ENCODE data around the gene RPL39L.

RPL39L gene

GRCh38 chr3:187082758-187083375 lies 56.4 kb downstream of the RPL39L start:
- no peak overlapping the region for H3K4me2 ChIP-seq (ENCODE audit: low read length)
- H3K9ac ChIP-seq (ENCODE audit: low read length) = no peak overlapping the region
- H4K20me1 ChIP-seq (ENCODE audit: insufficient read depth, low read length) = no peaks in the 10 kb centered on the region
- H3K36me3 ChIP-seq (replicated peaks; ENCODE audit: low read depth, low read length) = peaks cover 11% of the 10 kb centered on the region
- H3K9me3 ChIP-seq (ENCODE audit: insufficient read depth, low read length) = no peaks in the 10 kb centered on the region
- no peak overlapping the region for H2AFZ ChIP-seq (ENCODE audit: low read depth, low read length)
- no peak for TF ChIP-seq EZH2phosphoT487 (IDR thresholded peaks at IDR 0.05; ENCODE audit: low read depth)
- TF ChIP-seq, protein P1, sequence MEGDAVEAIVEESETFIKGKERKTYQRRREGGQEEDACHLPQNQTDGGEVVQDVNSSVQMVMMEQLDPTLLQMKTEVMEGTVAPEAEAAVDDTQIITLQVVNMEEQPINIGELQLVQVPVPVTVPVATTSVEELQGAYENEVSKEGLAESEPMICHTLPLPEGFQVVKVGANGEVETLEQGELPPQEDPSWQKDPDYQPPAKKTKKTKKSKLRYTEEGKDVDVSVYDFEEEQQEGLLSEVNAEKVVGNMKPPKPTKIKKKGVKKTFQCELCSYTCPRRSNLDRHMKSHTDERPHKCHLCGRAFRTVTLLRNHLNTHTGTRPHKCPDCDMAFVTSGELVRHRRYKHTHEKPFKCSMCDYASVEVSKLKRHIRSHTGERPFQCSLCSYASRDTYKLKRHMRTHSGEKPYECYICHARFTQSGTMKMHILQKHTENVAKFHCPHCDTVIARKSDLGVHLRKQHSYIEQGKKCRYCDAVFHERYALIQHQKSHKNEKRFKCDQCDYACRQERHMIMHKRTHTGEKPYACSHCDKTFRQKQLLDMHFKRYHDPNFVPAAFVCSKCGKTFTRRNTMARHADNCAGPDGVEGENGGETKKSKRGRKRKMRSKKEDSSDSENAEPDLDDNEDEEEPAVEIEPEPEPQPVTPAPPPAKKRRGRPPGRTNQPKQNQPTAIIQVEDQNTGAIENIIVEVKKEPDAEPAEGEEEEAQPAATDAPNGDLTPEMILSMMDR (IDR thresholded peaks at IDR 0.05; ENCODE audit: low read depth, low read length) = no peak
- no peaks in the 10 kb centered on the region for H3K79me2 ChIP-seq (ENCODE audit: low read length)
- no peaks in the 10 kb centered on the region for H3K27me3 ChIP-seq (ENCODE audit: low read depth, low read length)
- no peak overlapping the region for H3K4me3 ChIP-seq (ENCODE audit: low read length)
- no peaks in the 10 kb centered on the region for H3K4me1 ChIP-seq (ENCODE audit: low read length)
- no peak overlapping the region for H3K27ac ChIP-seq (ENCODE audit: low read length)

DNA sequence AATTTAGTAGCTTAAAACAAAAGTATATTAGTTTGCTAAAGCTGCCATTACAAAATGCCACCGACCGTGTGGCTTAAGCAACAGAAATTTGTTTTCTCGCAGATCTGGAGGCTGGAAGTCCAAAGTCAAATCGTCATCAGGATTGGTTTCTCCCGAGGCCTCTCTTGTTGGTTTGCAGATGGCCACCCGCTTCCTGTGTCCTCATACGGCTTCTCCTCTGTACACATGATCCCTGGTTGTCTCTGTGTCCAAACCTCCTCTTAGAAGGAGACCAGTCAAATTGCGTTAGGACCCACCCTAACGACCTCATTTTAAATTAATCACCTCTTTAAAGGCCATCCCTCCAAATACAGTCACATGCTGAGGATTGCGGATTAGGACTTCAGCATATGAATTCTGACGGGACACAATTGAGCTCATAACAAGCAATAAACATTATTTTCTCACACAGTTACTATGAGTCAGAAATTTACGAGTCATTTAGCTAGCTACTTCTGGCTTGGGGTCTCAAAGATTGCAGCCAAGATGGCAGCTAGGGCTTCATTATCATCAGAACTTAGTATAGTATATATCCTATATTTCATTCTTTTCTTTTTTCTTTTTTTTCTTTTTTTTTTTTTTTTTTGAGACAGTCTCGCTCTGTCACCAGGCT lies 58.4 kb downstream of the RPL39L start:
- H3K79me2 ChIP-seq (ENCODE audit: low read length) = no peaks in the 10 kb centered on the region
- TF ChIP-seq, protein P1 (IDR thresholded peaks at IDR 0.05; ENCODE audit: low read depth, low read length) = no peak
- no peak for TF ChIP-seq EZH2phosphoT487 (IDR thresholded peaks at IDR 0.05; ENCODE audit: low read depth)
- H4K20me1 ChIP-seq (ENCODE audit: insufficient read depth, low read length) = no peaks in the 10 kb centered on the region; the same call in 1 of the 2 replicates
- H3K36me3 ChIP-seq (replicated peaks; ENCODE audit: low read depth, low read length) = peaks cover 29% of the 10 kb centered on the region
- H3K27me3 ChIP-seq (ENCODE audit: low read depth, low read length) = no peaks in the 10 kb centered on the region
- H3K9ac ChIP-seq (ENCODE audit: low read length) = no peak overlapping the region
- H3K4me2 ChIP-seq (ENCODE audit: low read length) = no peak overlapping the region
- H3K27ac ChIP-seq (ENCODE audit: low read length) = no peak overlapping the region
- no peak overlapping the region for H2AFZ ChIP-seq (ENCODE audit: low read depth, low read length)
- no peaks in the 10 kb centered on the region for H3K9me3 ChIP-seq (ENCODE audit: insufficient read depth, low read length)
- H3K4me3 ChIP-seq (ENCODE audit: low read length) = no peak overlapping the region
- no peaks in the 10 kb centered on the region for H3K4me1 ChIP-seq (ENCODE audit: low read length)

DNA sequence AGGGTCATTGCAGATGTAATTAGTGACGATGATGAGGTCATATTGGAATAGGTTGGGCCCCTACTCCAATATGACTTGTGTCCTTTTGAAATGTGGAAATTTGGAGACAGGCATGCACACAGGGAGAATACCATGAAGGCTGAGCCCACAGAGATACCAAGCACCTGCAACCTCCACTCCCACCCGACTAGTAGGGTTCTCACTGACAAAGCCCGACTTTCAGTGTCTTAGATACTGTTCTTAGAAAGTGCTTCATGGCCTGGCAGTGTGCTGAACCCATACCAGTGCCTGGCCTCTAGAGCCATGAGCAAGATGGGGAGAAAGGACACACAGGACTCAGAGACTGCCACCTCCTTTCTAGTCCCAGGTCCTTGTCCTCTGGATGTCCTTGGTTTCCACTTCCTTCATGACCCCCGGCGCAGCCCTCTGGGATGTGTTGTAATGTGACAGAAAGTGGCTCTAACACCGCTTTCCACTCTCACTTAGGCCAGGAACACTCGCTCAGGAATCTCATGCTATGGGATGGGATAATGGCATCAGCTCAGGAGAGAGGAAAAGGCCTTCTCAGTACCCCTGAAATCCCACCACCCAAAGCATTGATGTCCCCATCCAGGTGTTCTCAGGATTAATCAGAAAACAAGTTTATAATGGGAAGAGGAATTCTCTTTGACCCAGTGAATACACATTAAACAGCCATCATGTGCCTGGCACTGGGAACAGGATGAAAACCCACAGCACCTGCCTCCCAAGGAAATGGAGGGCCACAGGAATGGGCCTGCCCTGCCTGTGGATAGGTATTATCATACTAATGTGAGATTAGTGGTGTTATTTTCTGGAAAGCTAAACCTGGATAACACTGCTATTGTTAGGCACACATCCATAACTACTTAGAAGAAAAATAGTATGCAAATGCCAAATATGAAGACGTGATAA lies 59.9 kb downstream of the RPL39L start:
- Histone ChIP-seq H3K4me3 (ENCODE audit: low read length) (no peak overlapping the region), H3K9me3 (ENCODE audit: insufficient read depth, low read length) (no peaks in the 10 kb centered on the region), H2AFZ (ENCODE audit: low read depth, low read length) (no peak overlapping the region), H3K4me2 (ENCODE audit: low read length) (no peak overlapping the region), H3K9ac (ENCODE audit: low read length) (no peak overlapping the region), H3K27ac (ENCODE audit: low read length) (no peak overlapping the region), H3K27me3 (ENCODE audit: low read depth, low read length) (no peaks in the 10 kb centered on the region), H3K4me1 (ENCODE audit: low read length) (no peaks in the 10 kb centered on the region), H4K20me1 (ENCODE audit: insufficient read depth, low read length) (no peaks in the 10 kb centered on the region; the same call in 1 of the 2 replicates), H3K36me3 (replicated peaks; ENCODE audit: low read depth, low read length) (peaks cover 41% of the 10 kb centered on the region), H3K79me2 (ENCODE audit: low read length) (no peaks in the 10 kb centered on the region)
- TF ChIP-seq, protein P1 (IDR thresholded peaks at IDR 0.05; ENCODE audit: low read depth, low read length) = no peak
- no peak for TF ChIP-seq EZH2phosphoT487 (IDR thresholded peaks at IDR 0.05; ENCODE audit: low read depth)

GRCh38 chr3:187077537-187077936 lies 61.8 kb downstream of the RPL39L start:
- no peak overlapping the region for H3K27ac ChIP-seq (ENCODE audit: low read length)
- no peak overlapping the region for H3K4me2 ChIP-seq (ENCODE audit: low read length)
- H3K79me2 ChIP-seq (ENCODE audit: low read length) = peaks cover 6% of the 10 kb centered on the region; the same call in 1 of the 2 replicates
- TF ChIP-seq, protein P1 (IDR thresholded peaks at IDR 0.05; ENCODE audit: low read depth, low read length) = no peak
- no peak for TF ChIP-seq EZH2phosphoT487 (IDR thresholded peaks at IDR 0.05; ENCODE audit: low read depth)
- H4K20me1 ChIP-seq (ENCODE audit: insufficient read depth, low read length) = peaks cover under 1% of the 10 kb centered on the region; the same call in 1 of the 2 replicates
- H3K4me3 ChIP-seq (ENCODE audit: low read length) = no peak overlapping the region
- H3K9me3 ChIP-seq (ENCODE audit: insufficient read depth, low read length) = no peaks in the 10 kb centered on the region
- H3K9ac ChIP-seq (ENCODE audit: low read length) = no peak overlapping the region
- no peaks in the 10 kb centered on the region for H3K27me3 ChIP-seq (ENCODE audit: low read depth, low read length)
- peaks cover 58% of the 10 kb centered on the region for H3K36me3 ChIP-seq (replicated peaks; ENCODE audit: low read depth, low read length)
- H2AFZ ChIP-seq (ENCODE audit: low read depth, low read length) = no peak overlapping the region
- H3K4me1 ChIP-seq (ENCODE audit: low read length) = peaks cover 7% of the 10 kb centered on the region

Measured in OCI-LY3 (cell line).